HL-60 (cell line): ENCODE results near the gene RELB.

Source experiments
- DNase-seq, 2 experiments: peaks; one replicate each; pipeline ENCODE4 v3.0.0-alpha.2; 2010 to 2020; ENCODE audit warnings: low read depth in 1 of 2, low spot score in 1 of 2
- H3K27ac ChIP-seq: fragments of 250-450 bp; sonication (Bioruptor Pico); replicated peaks from 2 replicates; pipeline ENCODE4 v1.5.1; 2020; ENCODE audit warnings: mild to moderate bottlenecking, moderate library complexity
- H3K27me3 ChIP-seq: fragments of 250-450 bp; sonication (Bioruptor Pico); 2 replicates; pipeline ENCODE4 v1.5.1; 2021; ENCODE audit warnings: mild to moderate bottlenecking, moderate library complexity; ENCODE audit not compliant: insufficient read depth, poor library complexity, severe bottlenecking
- H3K4me3 ChIP-seq: replicated peaks from 2 replicates; pipeline ENCODE4 v1.5.1; 2011; ENCODE audit warnings: mild to moderate bottlenecking, control low read depth, low read length; ENCODE audit not compliant: insufficient read depth
- GABPA ChIP-seq: IDR thresholded peaks from 2 replicates; pipeline ENCODE4 v1.6.1; 2012; ENCODE audit warnings: low read depth
- POLR2AphosphoS5 ChIP-seq: IDR thresholded peaks from 2 replicates; pipeline ENCODE4 v1.6.1; 2012; ENCODE audit warnings: low read depth
- SPI1 ChIP-seq: IDR thresholded peaks from 2 replicates; pipeline ENCODE4 v1.6.1; 2012; ENCODE audit warnings: low read depth, mild to moderate bottlenecking, borderline replicate concordance
- TF ChIP-seq, protein P1 (sequence below): IDR thresholded peaks from 2 replicates; pipeline ENCODE4 v1.6.1; 2012; ENCODE audit warnings: low read depth; ENCODE audit not compliant: insufficient replicate concordance
- TF ChIP-seq, protein P2 (sequence below): IDR thresholded peaks from one replicate; pipeline ENCODE4 v1.5.1; 2011; ENCODE audit warnings: low read length, control low read depth, inconsistent platforms; ENCODE audit not compliant: insufficient read depth

RELB gene

DNA sequence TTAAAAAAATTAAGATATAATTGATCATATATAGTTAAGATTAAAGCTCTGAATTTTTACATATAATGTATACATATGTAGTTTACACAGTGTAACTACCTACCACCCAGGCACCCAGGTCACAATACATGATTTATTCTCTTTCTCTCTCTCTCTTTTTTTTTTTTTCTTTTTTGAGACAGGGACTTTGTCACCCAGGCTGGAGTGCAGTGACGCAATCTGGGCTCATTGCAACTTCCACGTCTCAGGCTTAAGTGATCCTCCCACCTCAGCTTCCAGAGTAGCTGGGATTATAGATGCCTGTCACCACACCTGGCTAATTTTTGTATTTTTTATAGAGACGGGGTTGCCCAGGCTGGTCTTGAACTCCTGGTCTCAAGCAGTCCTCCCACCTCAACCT, 18.8 kb downstream of the RELB start:
- TF ChIP-seq, protein P1, sequence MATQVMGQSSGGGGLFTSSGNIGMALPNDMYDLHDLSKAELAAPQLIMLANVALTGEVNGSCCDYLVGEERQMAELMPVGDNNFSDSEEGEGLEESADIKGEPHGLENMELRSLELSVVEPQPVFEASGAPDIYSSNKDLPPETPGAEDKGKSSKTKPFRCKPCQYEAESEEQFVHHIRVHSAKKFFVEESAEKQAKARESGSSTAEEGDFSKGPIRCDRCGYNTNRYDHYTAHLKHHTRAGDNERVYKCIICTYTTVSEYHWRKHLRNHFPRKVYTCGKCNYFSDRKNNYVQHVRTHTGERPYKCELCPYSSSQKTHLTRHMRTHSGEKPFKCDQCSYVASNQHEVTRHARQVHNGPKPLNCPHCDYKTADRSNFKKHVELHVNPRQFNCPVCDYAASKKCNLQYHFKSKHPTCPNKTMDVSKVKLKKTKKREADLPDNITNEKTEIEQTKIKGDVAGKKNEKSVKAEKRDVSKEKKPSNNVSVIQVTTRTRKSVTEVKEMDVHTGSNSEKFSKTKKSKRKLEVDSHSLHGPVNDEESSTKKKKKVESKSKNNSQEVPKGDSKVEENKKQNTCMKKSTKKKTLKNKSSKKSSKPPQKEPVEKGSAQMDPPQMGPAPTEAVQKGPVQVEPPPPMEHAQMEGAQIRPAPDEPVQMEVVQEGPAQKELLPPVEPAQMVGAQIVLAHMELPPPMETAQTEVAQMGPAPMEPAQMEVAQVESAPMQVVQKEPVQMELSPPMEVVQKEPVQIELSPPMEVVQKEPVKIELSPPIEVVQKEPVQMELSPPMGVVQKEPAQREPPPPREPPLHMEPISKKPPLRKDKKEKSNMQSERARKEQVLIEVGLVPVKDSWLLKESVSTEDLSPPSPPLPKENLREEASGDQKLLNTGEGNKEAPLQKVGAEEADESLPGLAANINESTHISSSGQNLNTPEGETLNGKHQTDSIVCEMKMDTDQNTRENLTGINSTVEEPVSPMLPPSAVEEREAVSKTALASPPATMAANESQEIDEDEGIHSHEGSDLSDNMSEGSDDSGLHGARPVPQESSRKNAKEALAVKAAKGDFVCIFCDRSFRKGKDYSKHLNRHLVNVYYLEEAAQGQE, result no peak
- TF ChIP-seq GABPA, result no peak
- TF ChIP-seq POLR2AphosphoS5, result no peak
- TF ChIP-seq, protein P2, sequence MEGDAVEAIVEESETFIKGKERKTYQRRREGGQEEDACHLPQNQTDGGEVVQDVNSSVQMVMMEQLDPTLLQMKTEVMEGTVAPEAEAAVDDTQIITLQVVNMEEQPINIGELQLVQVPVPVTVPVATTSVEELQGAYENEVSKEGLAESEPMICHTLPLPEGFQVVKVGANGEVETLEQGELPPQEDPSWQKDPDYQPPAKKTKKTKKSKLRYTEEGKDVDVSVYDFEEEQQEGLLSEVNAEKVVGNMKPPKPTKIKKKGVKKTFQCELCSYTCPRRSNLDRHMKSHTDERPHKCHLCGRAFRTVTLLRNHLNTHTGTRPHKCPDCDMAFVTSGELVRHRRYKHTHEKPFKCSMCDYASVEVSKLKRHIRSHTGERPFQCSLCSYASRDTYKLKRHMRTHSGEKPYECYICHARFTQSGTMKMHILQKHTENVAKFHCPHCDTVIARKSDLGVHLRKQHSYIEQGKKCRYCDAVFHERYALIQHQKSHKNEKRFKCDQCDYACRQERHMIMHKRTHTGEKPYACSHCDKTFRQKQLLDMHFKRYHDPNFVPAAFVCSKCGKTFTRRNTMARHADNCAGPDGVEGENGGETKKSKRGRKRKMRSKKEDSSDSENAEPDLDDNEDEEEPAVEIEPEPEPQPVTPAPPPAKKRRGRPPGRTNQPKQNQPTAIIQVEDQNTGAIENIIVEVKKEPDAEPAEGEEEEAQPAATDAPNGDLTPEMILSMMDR, result no peak
- TF ChIP-seq SPI1, result no peak
- H3K27ac ChIP-seq, result no peak overlapping the region
- H3K4me3 ChIP-seq, result no peak overlapping the region
- no peaks in the 10 kb centered on the region for H3K27me3 ChIP-seq
- DNase-seq, result peak in 1 of 2 experiments; percentile 55

DNA sequence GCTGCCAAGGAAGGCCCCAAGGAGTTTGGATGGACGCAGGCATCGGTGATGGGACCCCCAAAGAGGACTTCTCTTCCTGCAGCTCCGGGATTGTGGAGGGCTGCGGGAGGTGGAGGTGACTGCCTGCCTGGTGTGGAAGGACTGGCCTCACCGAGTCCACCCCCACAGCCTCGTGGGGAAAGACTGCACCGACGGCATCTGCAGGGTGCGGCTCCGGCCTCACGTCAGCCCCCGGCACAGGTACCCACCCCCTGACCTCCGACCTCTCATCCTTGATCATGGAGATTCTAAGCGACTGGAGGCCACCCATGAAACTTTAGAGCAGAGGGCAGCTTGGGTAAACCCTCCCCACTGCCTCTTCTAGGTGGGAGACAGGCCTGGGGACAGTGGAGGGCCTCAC, 20.7 kb downstream of the RELB start:
- H3K27ac ChIP-seq, result no peak overlapping the region
- no peaks in the 10 kb centered on the region for H3K27me3 ChIP-seq
- TF ChIP-seq, protein P2, result no peak
- TF ChIP-seq GABPA (no peak), SPI1 (no peak), POLR2AphosphoS5 (no peak)
- TF ChIP-seq, protein P1, result no peak
- H3K4me3 ChIP-seq, result no peak overlapping the region
- no peak for DNase-seq

DNA sequence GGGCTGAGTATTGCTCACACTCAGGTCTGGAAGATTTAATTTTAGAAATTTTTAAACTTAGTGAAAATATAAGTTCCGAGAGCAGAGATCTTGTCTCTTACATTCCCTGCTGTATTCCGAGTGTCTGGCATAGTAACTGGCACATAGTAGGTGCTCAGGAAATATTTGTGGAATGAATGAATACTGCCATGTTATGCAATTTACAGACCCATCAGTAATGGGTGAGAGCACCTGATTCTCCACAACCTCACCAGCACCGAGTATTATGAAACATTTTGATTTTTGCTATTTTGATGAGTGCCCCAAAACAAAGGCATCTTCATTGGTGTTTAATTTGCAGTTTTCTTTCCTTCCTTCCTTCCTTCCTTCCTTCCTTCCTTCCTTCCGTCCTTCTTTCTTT, 21.8 kb downstream of the RELB start:
- Histone ChIP-seq H3K27ac (no peak overlapping the region), H3K27me3 (no peaks in the 10 kb centered on the region), H3K4me3 (no peak overlapping the region)
- DNase-seq, result no peak
- TF ChIP-seq GABPA, result no peak
- TF ChIP-seq, protein P1, result no peak
- TF ChIP-seq, protein P2, result no peak
- no peak for TF ChIP-seq SPI1
